Measurements from ENCODE around the gene RIPOR1. TPM values are rescaled to one million over a fixed set of nuclear protein-coding genes. Genes with fewer than 3 reads are reported as not detected.

The RIPOR1 gene
- total and polyA plus RNA-seq, 2 experiments from 2014 or later: 7.6 to 22.4 TPM

DNA sequence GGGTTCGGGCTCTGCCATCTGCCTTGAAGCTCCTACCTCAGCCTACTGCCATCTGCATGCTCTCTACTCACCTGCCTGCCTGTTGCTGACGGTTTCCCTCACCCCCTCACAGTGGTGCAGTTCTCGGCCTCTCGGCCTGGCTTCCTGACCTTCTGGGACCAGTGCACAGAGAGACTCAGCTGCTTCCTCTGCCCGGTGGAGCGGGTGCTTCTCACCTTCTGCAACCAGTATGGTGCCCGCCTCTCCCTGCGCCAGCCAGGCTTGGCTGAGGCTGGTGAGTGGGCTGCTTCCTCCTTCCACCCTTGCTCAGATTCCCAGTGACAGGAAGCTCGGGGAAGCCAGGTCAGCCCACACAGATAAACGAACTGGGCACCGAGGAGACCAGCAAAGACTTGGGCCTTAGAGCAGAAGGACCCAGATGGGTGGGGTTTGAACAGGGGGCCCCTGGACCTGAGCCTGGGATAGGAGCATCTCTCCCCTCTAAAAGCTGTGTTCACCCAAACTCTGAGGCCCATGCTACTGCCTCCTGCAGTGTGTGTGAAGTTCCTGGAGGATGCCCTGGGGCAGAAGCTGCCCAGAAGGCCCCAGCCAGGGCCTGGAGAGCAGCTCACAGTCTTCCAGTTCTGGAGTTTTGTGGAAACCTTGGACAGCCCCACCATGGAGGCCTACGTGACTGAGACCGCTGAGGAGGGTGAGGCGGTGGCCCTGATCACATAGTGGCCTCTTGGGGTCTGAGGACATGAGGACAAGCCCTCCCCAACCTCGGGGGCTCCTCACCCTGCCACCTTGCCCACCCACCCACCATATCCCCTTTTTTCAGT lies 16.4 kb downstream of the RIPOR1 start:
- Histone ChIP-seq H3K4me1 (ENCODE audit: insufficient read depth) (no peaks in the 10 kb centered on the region; the same call in 1 of the 2 replicates), H4K20me1 (replicated peaks; ENCODE audit: insufficient read depth) (peaks cover 7% of the 10 kb centered on the region), H3K36me3 (ENCODE audit: insufficient read depth) (no peaks in the 10 kb centered on the region), H2AFZ (no peak overlapping the region), H3K27ac (ENCODE audit: low read depth) (no peak overlapping the region), H3F3A (replicated peaks; ENCODE audit: low read depth) (peaks cover 3% of the 10 kb centered on the region; the same call in 1 of the 2 replicates), H3K79me2 (replicated peaks; ENCODE audit: insufficient read depth) (no peaks in the 10 kb centered on the region), H3K4me3 (no peak overlapping the region), H3K27me3 (ENCODE audit: insufficient read depth) (peaks cover 17% of the 10 kb centered on the region), H3K9me2 (ENCODE audit: insufficient read depth) (no peaks in the 10 kb centered on the region), H3K4me2 (no peak overlapping the region)
- no peak overlapping the region for H3K27ac Mint-ChIP-seq
- DNase-seq (ENCODE audit: low spot score) (no peak), ATAC-seq (no peak)
- TF ChIP-seq, protein P1, sequence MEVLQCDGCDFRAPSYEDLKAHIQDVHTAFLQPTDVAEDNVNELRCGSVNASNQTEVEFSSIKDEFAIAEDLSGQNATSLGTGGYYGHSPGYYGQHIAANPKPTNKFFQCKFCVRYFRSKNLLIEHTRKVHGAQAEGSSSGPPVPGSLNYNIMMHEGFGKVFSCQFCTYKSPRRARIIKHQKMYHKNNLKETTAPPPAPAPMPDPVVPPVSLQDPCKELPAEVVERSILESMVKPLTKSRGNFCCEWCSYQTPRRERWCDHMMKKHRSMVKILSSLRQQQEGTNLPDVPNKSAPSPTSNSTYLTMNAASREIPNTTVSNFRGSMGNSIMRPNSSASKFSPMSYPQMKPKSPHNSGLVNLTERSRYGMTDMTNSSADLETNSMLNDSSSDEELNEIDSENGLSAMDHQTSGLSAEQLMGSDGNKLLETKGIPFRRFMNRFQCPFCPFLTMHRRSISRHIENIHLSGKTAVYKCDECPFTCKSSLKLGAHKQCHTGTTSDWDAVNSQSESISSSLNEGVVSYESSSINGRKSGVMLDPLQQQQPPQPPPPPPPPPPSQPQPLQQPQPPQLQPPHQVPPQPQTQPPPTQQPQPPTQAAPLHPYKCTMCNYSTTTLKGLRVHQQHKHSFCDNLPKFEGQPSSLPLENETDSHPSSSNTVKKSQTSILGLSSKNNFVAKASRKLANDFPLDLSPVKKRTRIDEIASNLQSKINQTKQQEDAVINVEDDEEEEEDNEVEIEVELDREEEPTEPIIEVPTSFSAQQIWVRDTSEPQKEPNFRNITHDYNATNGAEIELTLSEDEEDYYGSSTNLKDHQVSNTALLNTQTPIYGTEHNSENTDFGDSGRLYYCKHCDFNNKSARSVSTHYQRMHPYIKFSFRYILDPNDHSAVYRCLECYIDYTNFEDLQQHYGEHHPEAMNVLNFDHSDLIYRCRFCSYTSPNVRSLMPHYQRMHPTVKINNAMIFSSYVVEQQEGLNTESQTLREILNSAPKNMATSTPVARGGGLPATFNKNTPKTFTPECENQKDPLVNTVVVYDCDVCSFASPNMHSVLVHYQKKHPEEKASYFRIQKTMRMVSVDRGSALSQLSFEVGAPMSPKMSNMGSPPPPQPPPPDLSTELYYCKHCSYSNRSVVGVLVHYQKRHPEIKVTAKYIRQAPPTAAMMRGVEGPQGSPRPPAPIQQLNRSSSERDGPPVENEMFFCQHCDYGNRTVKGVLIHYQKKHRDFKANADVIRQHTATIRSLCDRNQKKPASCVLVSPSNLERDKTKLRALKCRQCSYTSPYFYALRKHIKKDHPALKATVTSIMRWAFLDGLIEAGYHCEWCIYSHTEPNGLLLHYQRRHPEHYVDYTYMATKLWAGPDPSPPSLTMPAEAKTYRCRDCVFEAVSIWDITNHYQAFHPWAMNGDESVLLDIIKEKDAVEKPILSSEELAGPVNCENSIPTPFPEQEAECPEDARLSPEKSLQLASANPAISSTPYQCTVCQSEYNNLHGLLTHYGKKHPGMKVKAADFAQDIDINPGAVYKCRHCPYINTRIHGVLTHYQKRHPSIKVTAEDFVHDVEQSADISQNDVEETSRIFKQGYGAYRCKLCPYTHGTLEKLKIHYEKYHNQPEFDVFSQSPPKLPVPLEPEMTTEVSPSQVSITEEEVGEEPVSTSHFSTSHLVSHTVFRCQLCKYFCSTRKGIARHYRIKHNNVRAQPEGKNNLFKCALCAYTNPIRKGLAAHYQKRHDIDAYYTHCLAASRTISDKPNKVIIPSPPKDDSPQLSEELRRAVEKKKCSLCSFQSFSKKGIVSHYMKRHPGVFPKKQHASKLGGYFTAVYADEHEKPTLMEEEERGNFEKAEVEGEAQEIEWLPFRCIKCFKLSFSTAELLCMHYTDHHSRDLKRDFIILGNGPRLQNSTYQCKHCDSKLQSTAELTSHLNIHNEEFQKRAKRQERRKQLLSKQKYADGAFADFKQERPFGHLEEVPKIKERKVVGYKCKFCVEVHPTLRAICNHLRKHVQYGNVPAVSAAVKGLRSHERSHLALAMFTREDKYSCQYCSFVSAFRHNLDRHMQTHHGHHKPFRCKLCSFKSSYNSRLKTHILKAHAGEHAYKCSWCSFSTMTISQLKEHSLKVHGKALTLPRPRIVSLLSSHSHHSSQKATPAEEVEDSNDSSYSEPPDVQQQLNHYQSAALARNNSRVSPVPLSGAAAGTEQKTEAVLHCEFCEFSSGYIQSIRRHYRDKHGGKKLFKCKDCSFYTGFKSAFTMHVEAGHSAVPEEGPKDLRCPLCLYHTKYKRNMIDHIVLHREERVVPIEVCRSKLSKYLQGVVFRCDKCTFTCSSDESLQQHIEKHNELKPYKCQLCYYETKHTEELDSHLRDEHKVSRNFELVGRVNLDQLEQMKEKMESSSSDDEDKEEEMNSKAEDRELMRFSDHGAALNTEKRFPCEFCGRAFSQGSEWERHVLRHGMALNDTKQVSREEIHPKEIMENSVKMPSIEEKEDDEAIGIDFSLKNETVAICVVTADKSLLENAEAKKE (CRISPR knock-in tag; IDR thresholded peaks at IDR 0.05): no peak
- TF ChIP-seq EZH2phosphoT487 (IDR thresholded peaks at IDR 0.05; ENCODE audit: unreplicated experiment) (no peak), ZNF331 (CRISPR knock-in tag; IDR thresholded peaks at IDR 0.05; ENCODE audit: low read depth) (no peak), STAT1 (IDR thresholded peaks at IDR 0.05; ENCODE audit: unreplicated experiment) (no peak), CREB1 (CRISPR knock-in tag; IDR thresholded peaks at IDR 0.05; ENCODE audit: low read depth) (no peak), ZNF114 (CRISPR knock-in tag; IDR thresholded peaks at IDR 0.05) (no peak), POLR2AphosphoS5 (IDR thresholded peaks at IDR 0.05; ENCODE audit: low read depth) (no peak; the same call in 1 of the 2 replicates), NANOG (IDR thresholded peaks at IDR 0.05; ENCODE audit: borderline replicate concordance) (no peak), EZH2 (IDR thresholded peaks at IDR 0.05; ENCODE audit: low read depth, unreplicated experiment) (no peak), JUNB (IDR thresholded peaks at IDR 0.05; ENCODE audit: unreplicated experiment) (no peak)
- TF ChIP-seq, protein P2, sequence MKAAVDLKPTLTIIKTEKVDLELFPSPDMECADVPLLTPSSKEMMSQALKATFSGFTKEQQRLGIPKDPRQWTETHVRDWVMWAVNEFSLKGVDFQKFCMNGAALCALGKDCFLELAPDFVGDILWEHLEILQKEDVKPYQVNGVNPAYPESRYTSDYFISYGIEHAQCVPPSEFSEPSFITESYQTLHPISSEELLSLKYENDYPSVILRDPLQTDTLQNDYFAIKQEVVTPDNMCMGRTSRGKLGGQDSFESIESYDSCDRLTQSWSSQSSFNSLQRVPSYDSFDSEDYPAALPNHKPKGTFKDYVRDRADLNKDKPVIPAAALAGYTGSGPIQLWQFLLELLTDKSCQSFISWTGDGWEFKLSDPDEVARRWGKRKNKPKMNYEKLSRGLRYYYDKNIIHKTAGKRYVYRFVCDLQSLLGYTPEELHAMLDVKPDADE (IDR thresholded peaks at IDR 0.05): no peak
- TF ChIP-seq, protein P3, sequence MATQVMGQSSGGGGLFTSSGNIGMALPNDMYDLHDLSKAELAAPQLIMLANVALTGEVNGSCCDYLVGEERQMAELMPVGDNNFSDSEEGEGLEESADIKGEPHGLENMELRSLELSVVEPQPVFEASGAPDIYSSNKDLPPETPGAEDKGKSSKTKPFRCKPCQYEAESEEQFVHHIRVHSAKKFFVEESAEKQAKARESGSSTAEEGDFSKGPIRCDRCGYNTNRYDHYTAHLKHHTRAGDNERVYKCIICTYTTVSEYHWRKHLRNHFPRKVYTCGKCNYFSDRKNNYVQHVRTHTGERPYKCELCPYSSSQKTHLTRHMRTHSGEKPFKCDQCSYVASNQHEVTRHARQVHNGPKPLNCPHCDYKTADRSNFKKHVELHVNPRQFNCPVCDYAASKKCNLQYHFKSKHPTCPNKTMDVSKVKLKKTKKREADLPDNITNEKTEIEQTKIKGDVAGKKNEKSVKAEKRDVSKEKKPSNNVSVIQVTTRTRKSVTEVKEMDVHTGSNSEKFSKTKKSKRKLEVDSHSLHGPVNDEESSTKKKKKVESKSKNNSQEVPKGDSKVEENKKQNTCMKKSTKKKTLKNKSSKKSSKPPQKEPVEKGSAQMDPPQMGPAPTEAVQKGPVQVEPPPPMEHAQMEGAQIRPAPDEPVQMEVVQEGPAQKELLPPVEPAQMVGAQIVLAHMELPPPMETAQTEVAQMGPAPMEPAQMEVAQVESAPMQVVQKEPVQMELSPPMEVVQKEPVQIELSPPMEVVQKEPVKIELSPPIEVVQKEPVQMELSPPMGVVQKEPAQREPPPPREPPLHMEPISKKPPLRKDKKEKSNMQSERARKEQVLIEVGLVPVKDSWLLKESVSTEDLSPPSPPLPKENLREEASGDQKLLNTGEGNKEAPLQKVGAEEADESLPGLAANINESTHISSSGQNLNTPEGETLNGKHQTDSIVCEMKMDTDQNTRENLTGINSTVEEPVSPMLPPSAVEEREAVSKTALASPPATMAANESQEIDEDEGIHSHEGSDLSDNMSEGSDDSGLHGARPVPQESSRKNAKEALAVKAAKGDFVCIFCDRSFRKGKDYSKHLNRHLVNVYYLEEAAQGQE (IDR thresholded peaks at IDR 0.05; ENCODE audit: unreplicated experiment): no peak
- TF ChIP-seq, protein P4, sequence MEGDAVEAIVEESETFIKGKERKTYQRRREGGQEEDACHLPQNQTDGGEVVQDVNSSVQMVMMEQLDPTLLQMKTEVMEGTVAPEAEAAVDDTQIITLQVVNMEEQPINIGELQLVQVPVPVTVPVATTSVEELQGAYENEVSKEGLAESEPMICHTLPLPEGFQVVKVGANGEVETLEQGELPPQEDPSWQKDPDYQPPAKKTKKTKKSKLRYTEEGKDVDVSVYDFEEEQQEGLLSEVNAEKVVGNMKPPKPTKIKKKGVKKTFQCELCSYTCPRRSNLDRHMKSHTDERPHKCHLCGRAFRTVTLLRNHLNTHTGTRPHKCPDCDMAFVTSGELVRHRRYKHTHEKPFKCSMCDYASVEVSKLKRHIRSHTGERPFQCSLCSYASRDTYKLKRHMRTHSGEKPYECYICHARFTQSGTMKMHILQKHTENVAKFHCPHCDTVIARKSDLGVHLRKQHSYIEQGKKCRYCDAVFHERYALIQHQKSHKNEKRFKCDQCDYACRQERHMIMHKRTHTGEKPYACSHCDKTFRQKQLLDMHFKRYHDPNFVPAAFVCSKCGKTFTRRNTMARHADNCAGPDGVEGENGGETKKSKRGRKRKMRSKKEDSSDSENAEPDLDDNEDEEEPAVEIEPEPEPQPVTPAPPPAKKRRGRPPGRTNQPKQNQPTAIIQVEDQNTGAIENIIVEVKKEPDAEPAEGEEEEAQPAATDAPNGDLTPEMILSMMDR (conservative IDR thresholded peaks at IDR 0.05; ENCODE audit: low read depth in 2 of 2): no peak
- no peaks in the 10 kb centered on the region; the same call in 2 of the 3 replicates for H3K9me3 Mint-ChIP-seq
- H3K36me3 Mint-ChIP-seq (ENCODE audit: low read depth): peaks cover 12% of the 10 kb centered on the region
- H3K4me1 Mint-ChIP-seq: peaks cover 21% of the 10 kb centered on the region
- H3K27me3 Mint-ChIP-seq (ENCODE audit: insufficient read depth, low read depth, poor library complexity): peaks cover 42% of the 10 kb centered on the region
- H3K4me3 Mint-ChIP-seq: no peak overlapping the region

Measured in GM23338 (cell line).